ENCODE data around the gene TACC2. TPM values are rescaled to one million over a fixed set of nuclear protein-coding genes. Genes with fewer than 3 reads are reported as not detected.

TACC2 gene
- total RNA-seq, 1 donor from 2014 or later = not detected

GRCh38 chr10:122042836-122043235, 53.9 kb downstream of the TACC2 start:
- Mint-ChIP-seq H3K36me3 (ENCODE audit: low read depth) (no peaks in the 10 kb centered on the region), H3K27ac (no peak overlapping the region), H3K4me1 (no peaks in the 10 kb centered on the region), H3K27me3 (peaks cover 3% of the 10 kb centered on the region), H3K4me3 (no peak overlapping the region), H3K9me3 (no peaks in the 10 kb centered on the region)
- CTCF ChIA-PET = no interaction called here
- no peak for DNase-seq
- no peak for TF ChIP-seq CTCF (IDR thresholded peaks at IDR 0.05)
- intact Hi-C loops (cut with micrococcal nuclease) = no loop called here
- POLR2A ChIA-PET = no interaction called here
- ATAC-seq (ENCODE audit: low read depth) = no peak

- Mint-ChIP-seq H3K36me3 (ENCODE audit: low read depth) (no peaks in the 10 kb centered on the region), H3K27ac (no peak overlapping the region), H3K9me3 (no peaks in the 10 kb centered on the region), H3K4me1 (no peaks in the 10 kb centered on the region), H3K4me3 (no peak overlapping the region), H3K27me3 (peaks cover 5% of the 10 kb centered on the region)
- intact Hi-C loops (cut with micrococcal nuclease) = no loop called here
- ATAC-seq (ENCODE audit: low read depth) = no peak
- ChIA-PET CTCF (no interaction called here), POLR2A (no interaction called here)
- DNase-seq = no peak
- no peak for TF ChIP-seq CTCF (IDR thresholded peaks at IDR 0.05)
Measured at GRCh38 chr10:122044045-122044661, 55.2 kb downstream of the TACC2 start.

DNA sequence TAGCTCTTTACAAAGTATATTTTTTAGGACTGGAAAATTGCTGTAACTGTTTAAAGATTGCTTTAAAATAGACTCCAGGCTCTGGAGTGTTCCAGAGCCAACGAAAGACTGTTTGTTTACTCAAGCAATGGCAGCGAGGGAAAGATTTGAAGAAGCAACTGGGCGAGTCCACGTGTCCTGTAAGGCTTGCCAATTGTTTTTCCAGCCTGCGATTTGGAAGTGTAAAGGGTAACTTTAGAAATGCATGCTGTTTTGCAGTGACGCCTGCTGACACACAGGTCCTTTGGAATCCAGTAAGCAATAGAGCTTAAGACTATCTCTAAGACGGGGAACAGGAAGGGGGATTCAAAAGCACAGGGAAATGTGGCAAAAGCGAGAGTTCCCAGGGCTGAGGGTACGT, 55.8 kb downstream of the TACC2 start:
- Mint-ChIP-seq H3K36me3 (ENCODE audit: low read depth) (no peaks in the 10 kb centered on the region), H3K27ac (no peak overlapping the region), H3K9me3 (no peaks in the 10 kb centered on the region), H3K4me1 (no peaks in the 10 kb centered on the region), H3K4me3 (no peak overlapping the region), H3K27me3 (peaks cover 5% of the 10 kb centered on the region)
- ChIA-PET POLR2A (no interaction called here), CTCF (no interaction called here)
- no peak for ATAC-seq (ENCODE audit: low read depth)
- intact Hi-C loops (cut with micrococcal nuclease) = no loop called here
- TF ChIP-seq CTCF (IDR thresholded peaks at IDR 0.05) = no peak
- DNase-seq = no peak

DNA sequence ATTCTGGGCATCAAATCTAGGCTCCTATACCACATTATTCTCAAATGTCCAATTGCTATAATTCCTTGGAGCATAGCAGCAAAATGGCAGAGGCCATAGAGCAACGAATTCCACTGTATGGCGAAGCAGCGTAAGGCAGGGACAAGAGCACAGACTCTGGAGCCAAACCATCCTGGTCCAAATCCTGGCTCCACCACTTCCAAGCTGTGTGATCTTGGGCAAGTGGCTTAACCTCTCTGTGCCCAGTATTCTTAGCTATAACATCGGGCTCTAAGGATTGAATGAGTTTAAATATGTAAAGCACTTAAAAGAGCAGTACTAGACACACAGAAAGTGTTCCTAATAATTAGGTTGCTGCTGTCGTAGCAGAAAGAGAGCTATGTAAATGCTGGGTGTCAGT, 56.2 kb downstream of the TACC2 start:
- Mint-ChIP-seq H3K27ac (no peak overlapping the region), H3K36me3 (ENCODE audit: low read depth) (no peaks in the 10 kb centered on the region), H3K4me1 (no peaks in the 10 kb centered on the region), H3K9me3 (no peaks in the 10 kb centered on the region), H3K27me3 (peaks cover 5% of the 10 kb centered on the region), H3K4me3 (no peak overlapping the region)
- ATAC-seq (ENCODE audit: low read depth) (no peak), DNase-seq (no peak)
- POLR2A ChIA-PET = no interaction called here
- CTCF ChIA-PET = no interaction called here
- intact Hi-C loops (cut with micrococcal nuclease) = no loop called here
- no peak for TF ChIP-seq CTCF (IDR thresholded peaks at IDR 0.05)

GRCh38 chr10:122047560-122047959, 58.6 kb downstream of the TACC2 start:
- Mint-ChIP-seq H3K9me3 (no peaks in the 10 kb centered on the region), H3K27me3 (peaks cover 5% of the 10 kb centered on the region), H3K4me1 (no peaks in the 10 kb centered on the region), H3K4me3 (no peak overlapping the region), H3K27ac (no peak overlapping the region), H3K36me3 (ENCODE audit: low read depth) (no peaks in the 10 kb centered on the region)
- intact Hi-C loops (cut with micrococcal nuclease) = no loop called here
- no peak for ATAC-seq (ENCODE audit: low read depth)
- TF ChIP-seq CTCF (IDR thresholded peaks at IDR 0.05) = no peak
- no peak for DNase-seq
- ChIA-PET POLR2A (no interaction called here), CTCF (no interaction called here)
